Measurements from ENCODE around the gene SLC7A14. TPM values are rescaled to one million over a fixed set of nuclear protein-coding genes. Genes with fewer than 3 reads are reported as not detected.

Gene SLC7A14
- total and polyA plus RNA-seq, 10 of the 15 experiments (the other 5 are each of a cell fraction or from before 2014, with no cell fraction given), result not detected

DNA sequence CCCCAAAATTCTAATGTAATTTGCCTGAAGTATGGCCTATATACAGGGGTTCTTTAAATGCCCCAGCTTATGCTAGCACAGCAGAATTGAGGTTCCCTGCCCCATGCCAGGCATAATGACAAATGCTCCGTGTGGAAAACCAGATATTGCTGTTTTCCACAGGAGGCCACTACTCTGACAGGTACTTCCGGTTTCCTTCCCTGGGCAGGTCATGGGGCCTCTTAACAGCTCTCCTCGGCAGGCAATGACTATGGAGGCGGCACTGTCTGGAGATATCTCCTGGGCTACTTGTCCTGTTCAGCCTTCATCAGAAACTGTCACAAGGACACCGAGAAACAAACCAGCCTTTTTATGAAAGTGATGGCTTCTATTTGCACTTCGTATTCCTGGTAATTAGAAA is 54.8 kb downstream of the SLC7A14 start:
- no TSS peak for BruUV-seq (replicated peaks)
- no peak for ATAC-seq
- POLR2A ChIA-PET, result no interaction called here
- WGBS (ENCODE audit: insufficient coverage, insufficient replicate concordance, low lambda C conversion rate, missing lambda C conversion rate), result 40% methylated on average over 6 of the region's 6 CpGs
- DNase-seq (ENCODE audit: low read depth, low spot score), result no peak
- H3K36me3 ChIP-seq (ENCODE audit: control insufficient read depth in 2 of 2, insufficient read depth in 2 of 2, low read length in 1 of 2), result no peaks in the 10 kb centered on the region
- H3K27ac ChIP-seq (ENCODE audit: control insufficient read depth, insufficient read depth), result no peak overlapping the region
- SMC1A ChIA-PET (ENCODE audit: uncharacterized antibody, unreplicated experiment), result no interaction called here
- H3K9ac ChIP-seq (ENCODE audit: control insufficient read depth, insufficient read depth, low read length), result no peak overlapping the region
- H3K79me2 ChIP-seq (ENCODE audit: control insufficient read depth, insufficient read depth, low read length), result no peaks in the 10 kb centered on the region
- no peak overlapping the region for H3K4me3 ChIP-seq
- H3K4me2 ChIP-seq (ENCODE audit: control insufficient read depth, insufficient read depth), result no peak overlapping the region
- H4K20me1 ChIP-seq (ENCODE audit: control insufficient read depth, insufficient read depth), result no peaks in the 10 kb centered on the region
- RAD21 ChIA-PET (ENCODE audit: unreplicated experiment), result no interaction called here
- intact Hi-C loops (cut with micrococcal nuclease; ENCODE audit: unreplicated experiment) (no loop called here), in situ Hi-C loops (cut with MboI) (no loop called here)
- no peak for FAIRE-seq
- H3K27me3 ChIP-seq (replicated peaks in 1 of 2; ENCODE audit: control insufficient read depth in 2 of 2, insufficient read depth in 2 of 2, low read length in 1 of 2), result peaks cover 0 to 2% of the 10 kb centered on the region in 2 experiments; a peak in 3 of 4 replicates
- no peaks in the 10 kb centered on the region for H3K4me1 ChIP-seq (ENCODE audit: control insufficient read depth, insufficient read depth, low read length)
- H3K9me3 ChIP-seq (replicated peaks; ENCODE audit: control insufficient read depth, insufficient read depth, low read length), result no peaks in the 10 kb centered on the region
- no peak for TF ChIP-seq TARDBP (IDR thresholded peaks at IDR 0.05; ENCODE audit: borderline replicate concordance)
- TF ChIP-seq POLR2AphosphoS2 (IDR thresholded peaks at IDR 0.05; ENCODE audit: low read depth, low read length), result no peak
- TF ChIP-seq BRCA1 (IDR thresholded peaks at IDR 0.05; ENCODE audit: low read depth, low read length), result no peak
- CTCF ChIA-PET, result no interaction called here
- no peak overlapping the region for H2AFZ ChIP-seq (ENCODE audit: control insufficient read depth, low read depth, low read length)

- intact Hi-C loops (cut with micrococcal nuclease; ENCODE audit: unreplicated experiment), result no loop called here
- no peaks in the 10 kb centered on the region for H3K9me3 ChIP-seq (replicated peaks; ENCODE audit: control insufficient read depth, insufficient read depth, low read length)
- DNase-seq (ENCODE audit: low read depth, low spot score) (no peak), ATAC-seq (no peak), FAIRE-seq (no peak)
- BruUV-seq (replicated peaks), result no TSS peak
- no peak overlapping the region for H3K9ac ChIP-seq (ENCODE audit: control insufficient read depth, insufficient read depth, low read length)
- no peaks in the 10 kb centered on the region for H3K36me3 ChIP-seq (ENCODE audit: control insufficient read depth in 2 of 2, insufficient read depth in 2 of 2, low read length in 1 of 2)
- H3K4me2 ChIP-seq (ENCODE audit: control insufficient read depth, insufficient read depth), result no peak overlapping the region
- H3K27me3 ChIP-seq (replicated peaks in 1 of 2; ENCODE audit: control insufficient read depth in 2 of 2, insufficient read depth in 2 of 2, low read length in 1 of 2), result peaks cover 0 to 2% of the 10 kb centered on the region in 2 experiments; a peak in 2 of 4 replicates
- H3K4me1 ChIP-seq (ENCODE audit: control insufficient read depth, insufficient read depth, low read length), result no peaks in the 10 kb centered on the region
- no peak overlapping the region for H3K4me3 ChIP-seq
- ChIA-PET SMC1A (ENCODE audit: uncharacterized antibody, unreplicated experiment) (no interaction called here), POLR2A (no interaction called here), RAD21 (ENCODE audit: unreplicated experiment) (no interaction called here), CTCF (no interaction called here)
- H3K27ac ChIP-seq (ENCODE audit: control insufficient read depth, insufficient read depth), result no peak overlapping the region
- H4K20me1 ChIP-seq (ENCODE audit: control insufficient read depth, insufficient read depth), result no peaks in the 10 kb centered on the region
- in situ Hi-C loops (cut with MboI), result no loop called here
- H3K79me2 ChIP-seq (ENCODE audit: control insufficient read depth, insufficient read depth, low read length), result no peaks in the 10 kb centered on the region
- WGBS (ENCODE audit: insufficient coverage, insufficient replicate concordance, low lambda C conversion rate, missing lambda C conversion rate), result 54% methylated on average over 4 of the region's 4 CpGs
- no peak for TF ChIP-seq ETV6 (conservative IDR thresholded peaks at IDR 0.05 in 1 of 2, IDR thresholded peaks at IDR 0.05 in 1 of 2; ENCODE audit: borderline replicate concordance in 1 of 2, low read depth in 1 of 2)
- no peak for TF ChIP-seq EGR1 (IDR thresholded peaks at IDR 0.05; ENCODE audit: borderline replicate concordance in 1 of 2, low read depth in 2 of 2, low read length in 2 of 2)
- no peak for TF ChIP-seq FOXM1 (IDR thresholded peaks at IDR 0.05; ENCODE audit: low read depth, low read length)
- TF ChIP-seq JUND (IDR thresholded peaks at IDR 0.05; ENCODE audit: low read depth, low read length), result no peak
- no peak for TF ChIP-seq E2F4 (IDR thresholded peaks at IDR 0.05; ENCODE audit: low read depth, low read length)
- TF ChIP-seq, protein P1, sequence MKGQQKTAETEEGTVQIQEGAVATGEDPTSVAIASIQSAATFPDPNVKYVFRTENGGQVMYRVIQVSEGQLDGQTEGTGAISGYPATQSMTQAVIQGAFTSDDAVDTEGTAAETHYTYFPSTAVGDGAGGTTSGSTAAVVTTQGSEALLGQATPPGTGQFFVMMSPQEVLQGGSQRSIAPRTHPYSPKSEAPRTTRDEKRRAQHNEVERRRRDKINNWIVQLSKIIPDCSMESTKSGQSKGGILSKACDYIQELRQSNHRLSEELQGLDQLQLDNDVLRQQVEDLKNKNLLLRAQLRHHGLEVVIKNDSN (IDR thresholded peaks at IDR 0.05; ENCODE audit: borderline replicate concordance, extremely low read length, insufficient read depth, low read depth, low read length), result no peak
- TF ChIP-seq POLR2AphosphoS2 (IDR thresholded peaks at IDR 0.05; ENCODE audit: low read depth, low read length), result no peak
- no peak for TF ChIP-seq STAT3 (IDR thresholded peaks at IDR 0.05; ENCODE audit: low read depth, low read length)
- H2AFZ ChIP-seq (ENCODE audit: control insufficient read depth, low read depth, low read length), result no peak overlapping the region
Observed at GRCh38 chr3:170529912-170530311, 56.0 kb downstream of the SLC7A14 start.
